H1 (cell line): Measurements from ENCODE around the gene DNM1L. TPM values are rescaled to one million over a fixed set of nuclear protein-coding genes. Genes with fewer than 3 reads are reported as not detected.

ENCODE experiments used
- CTCF ChIA-PET: fragments of 300-600 bp; sonication (Branson Sonifier 250); formaldehyde crosslinking; loops from one replicate; lab custom pipeline; 2021; ENCODE audit not compliant: partially characterized antibody; lab: Charles Lee
- POLR2A ChIA-PET: fragments of 300-600 bp; sonication (Branson Sonifier 250); formaldehyde crosslinking; loops from one replicate; lab custom pipeline; 2021; ENCODE audit warnings: inconsistent platforms; ENCODE audit not compliant: partially characterized antibody; lab: Charles Lee
- DNase-seq, 2 experiments: peaks; one replicate each; pipeline versions ENCODE4 v3.0.0 to v3.0.0-alpha.2; 2010 to 2022; ENCODE audit warnings: low spot score in 2 of 2, low read depth in 1 of 2, mixed read lengths in 1 of 2
- FAIRE-seq: peaks from 2 replicates; lab custom pipeline; 2011; peaks lifted over from hg19 to GRCh38; lab: Jason Lieb, UNC
- H2AFZ ChIP-seq: 2 replicates; pipeline ENCODE4 v1.8.1; 2012; ENCODE audit warnings: low read length, inconsistent platforms
- H2AK5ac ChIP-seq: 2 replicates; pipeline ENCODE4 v1.6.1; 2013; ENCODE audit warnings: low read depth, low read length
- H2BK120ac ChIP-seq: replicated peaks from 2 replicates; pipeline ENCODE3; 2013; ENCODE audit warnings: low read depth, low read length, inconsistent platforms
- H2BK12ac ChIP-seq: 2 replicates; pipeline ENCODE4 v1.6.1; 2013; ENCODE audit warnings: low read depth, low read length
- H2BK15ac ChIP-seq: 2 replicates; pipeline ENCODE4 v1.6.1; 2013; ENCODE audit warnings: low read length
- H2BK20ac ChIP-seq: 2 replicates; pipeline ENCODE4 v1.6.1; 2013; ENCODE audit warnings: low read length
- H2BK5ac ChIP-seq: 2 replicates; pipeline ENCODE4 v1.6.1; 2013; ENCODE audit warnings: low read depth, low read length
- H3K14ac ChIP-seq: 2 replicates; pipeline ENCODE4 v1.6.1; 2013; ENCODE audit warnings: inconsistent platforms; ENCODE audit not compliant: insufficient read length
- H3K18ac ChIP-seq: 2 replicates; pipeline ENCODE4 v1.6.1; 2013; ENCODE audit warnings: low read length; ENCODE audit errors: extremely low read depth
- H3K23ac ChIP-seq: 2 replicates; pipeline ENCODE4 v1.6.1; 2013; ENCODE audit warnings: inconsistent platforms; ENCODE audit not compliant: insufficient read length
- H3K23me2 ChIP-seq: 2 replicates; pipeline ENCODE4 v1.6.1; 2013; ENCODE audit warnings: low read depth, low read length
- H3K27ac ChIP-seq: 2 replicates; pipeline ENCODE4 v1.6.1; 2011; ENCODE audit warnings: low read depth, low read length, inconsistent platforms
- H3K27me3 ChIP-seq, 4 experiments: replicated peaks in 1 of 4; 1 replicate in 1 of 4; 2 replicates in 3 of 4; pipeline versions ENCODE4 v1.6.1 to v1.8.1; 2011 to 2013; ENCODE audit warnings: low read length in 3 of 4, mild to moderate bottlenecking in 3 of 4, inconsistent platforms in 2 of 4, mixed read lengths in 2 of 4, moderate library complexity in 1 of 4; ENCODE audit not compliant: control insufficient read depth in 3 of 4, insufficient read depth in 3 of 4; ENCODE audit errors: extremely low read depth in 1 of 4
- H3K36me3 ChIP-seq, 4 experiments: 2 replicates each; pipeline versions ENCODE4 v1.6.1 to v1.8.1; 2011 to 2013; ENCODE audit warnings: mild to moderate bottlenecking in 4 of 4, low read length in 3 of 4, moderate library complexity in 2 of 4, control low read depth in 1 of 4, inconsistent platforms in 1 of 4; ENCODE audit not compliant: insufficient read depth in 4 of 4, control insufficient read depth in 2 of 4
- H3K4ac ChIP-seq: replicated peaks from 2 replicates; pipeline ENCODE3; 2013; ENCODE audit warnings: low read length, low read depth, mixed read lengths, inconsistent platforms; ENCODE audit not compliant: insufficient read length
- H3K4me1 ChIP-seq, 4 experiments: replicated peaks in 1 of 4; 1 replicate in 1 of 4; 2 replicates in 3 of 4; pipeline versions ENCODE4 v1.6.1 to v1.8.1; 2011 to 2013; ENCODE audit warnings: low read length in 3 of 4, inconsistent platforms in 2 of 4, mixed read lengths in 1 of 4; ENCODE audit not compliant: insufficient read depth in 4 of 4, control insufficient read depth in 3 of 4
- H3K4me2 ChIP-seq, 2 experiments: 2 replicates each; pipeline versions ENCODE4 v1.6.1 to v1.8.1; 2011 to 2013; ENCODE audit warnings: low read depth in 2 of 2, low read length in 2 of 2, control low read depth in 1 of 2, inconsistent platforms in 1 of 2, mild to moderate bottlenecking in 1 of 2; ENCODE audit not compliant: insufficient read depth in 1 of 2
- H3K4me3 ChIP-seq, 4 experiments: fragments of 200-600, 300-600 bp in 1 of 4; sonication (generic), shearing (Covaris generic), sonication (Bioruptor Twin) in 1 of 4; 2 replicates each; pipeline versions ENCODE4 v1.5.1 to v1.8.1; 2011 to 2016; ENCODE audit warnings: low read length in 4 of 4, low read depth in 3 of 4, control low read depth in 2 of 4, inconsistent platforms in 2 of 4, mild to moderate bottlenecking in 2 of 4, mixed read lengths in 1 of 4, moderate library complexity in 1 of 4; ENCODE audit not compliant: insufficient read depth in 2 of 4; ENCODE audit errors: extremely low read depth in 1 of 4
- H3K56ac ChIP-seq: replicated peaks from 2 replicates; pipeline ENCODE3; 2013; ENCODE audit warnings: low read depth, mild to moderate bottlenecking, mixed read lengths, low read length, inconsistent platforms; ENCODE audit not compliant: insufficient read length
- H3K79me1 ChIP-seq: 2 replicates; pipeline ENCODE4 v1.6.1; 2013; ENCODE audit warnings: low read depth, low read length, control low read depth
- H3K79me2 ChIP-seq, 2 experiments: 2 replicates each; pipeline versions ENCODE4 v1.6.1 to v1.8.1; 2012 to 2013; ENCODE audit warnings: low read length in 2 of 2, mild to moderate bottlenecking in 2 of 2, inconsistent platforms in 1 of 2; ENCODE audit not compliant: insufficient read depth in 2 of 2, control insufficient read depth in 1 of 2
- H3K9ac ChIP-seq, 4 experiments: replicated peaks in 1 of 4; 1 replicate in 1 of 4; 2 replicates in 3 of 4; pipeline versions ENCODE4 v1.6.1 to v1.8.1; 2011 to 2013; ENCODE audit warnings: low read depth in 3 of 4, low read length in 3 of 4, control low read depth in 2 of 4, mild to moderate bottlenecking in 2 of 4, moderate library complexity in 2 of 4, inconsistent platforms in 1 of 4; ENCODE audit errors: extremely low read depth in 1 of 4
- H3K9me3 ChIP-seq, 2 experiments: 2 replicates each; pipeline versions ENCODE4 v1.6.1 to v1.8.1; 2012 to 2013; ENCODE audit warnings: mild to moderate bottlenecking in 2 of 2, moderate library complexity in 2 of 2, control low read depth in 1 of 2, inconsistent platforms in 1 of 2, low read depth in 1 of 2, low read length in 1 of 2, mixed read lengths in 1 of 2; ENCODE audit not compliant: insufficient read depth in 2 of 2
- H4K20me1 ChIP-seq, 2 experiments: replicated peaks in 1 of 2; 2 replicates each; pipeline versions ENCODE3 to v1.8.1; 2011 to 2013; ENCODE audit warnings: inconsistent platforms in 2 of 2, low read length in 2 of 2, mild to moderate bottlenecking in 1 of 2; ENCODE audit not compliant: insufficient read depth in 2 of 2, control insufficient read depth in 1 of 2
- H4K5ac ChIP-seq: 2 replicates; pipeline ENCODE4 v1.6.1; 2013; ENCODE audit warnings: low read length, low read depth, mixed read lengths, inconsistent platforms; ENCODE audit not compliant: insufficient read length
- H4K8ac ChIP-seq: 2 replicates; pipeline ENCODE4 v1.8.0; 2013; ENCODE audit warnings: mild to moderate bottlenecking, moderate library complexity, low read length, inconsistent platforms; ENCODE audit not compliant: insufficient read depth; ENCODE audit errors: extremely low read depth
- H4K91ac ChIP-seq: replicated peaks from 2 replicates; pipeline ENCODE3; 2013; ENCODE audit warnings: low read length, mixed read lengths, inconsistent platforms; ENCODE audit not compliant: insufficient read length
- CBX8 ChIP-seq: fragments of 300-800, 300-1000 bp; sonication (generic); IDR thresholded peaks from 2 replicates; pipeline ENCODE4 v1.7.1; 2016; ENCODE audit warnings: low read depth, low read length, borderline replicate concordance
- CHD2 ChIP-seq: IDR thresholded peaks from 2 replicates; pipeline ENCODE4 v1.6.1; 2012; ENCODE audit warnings: low read length, improper control_type of control experiment
- EZH2 ChIP-seq: fragments of 200-600 bp; sonication (generic); IDR thresholded peaks from 2 replicates; pipeline ENCODE4 v1.7.1; 2012; ENCODE audit warnings: low read depth, mild to moderate bottlenecking, moderate library complexity, low read length, inconsistent platforms; ENCODE audit not compliant: severe bottlenecking
- GABPA ChIP-seq: IDR thresholded peaks from 2 replicates; pipeline ENCODE4 v1.6.1; 2011; ENCODE audit warnings: mild to moderate bottlenecking, low read length, moderate library complexity, borderline replicate concordance; ENCODE audit not compliant: insufficient read depth
- HDAC2 ChIP-seq, 2 experiments: fragments of 300-600 bp in 1 of 2; sonication (generic) in 1 of 2; IDR thresholded peaks; 2 replicates each; pipeline ENCODE4 v1.6.1; 2011 to 2012; ENCODE audit warnings: low read depth in 2 of 2, low read length in 2 of 2, mild to moderate bottlenecking in 2 of 2, moderate library complexity in 2 of 2, borderline replicate concordance in 1 of 2, inconsistent platforms in 1 of 2
- JUN ChIP-seq: IDR thresholded peaks from 2 replicates; pipeline ENCODE4 v1.6.1; 2011; ENCODE audit warnings: low read depth, mild to moderate bottlenecking, improper control_type of control experiment, low read length
- KDM4A ChIP-seq: IDR thresholded peaks from one replicate; pipeline ENCODE4 v1.7.1; 2012; ENCODE audit warnings: low read depth, mild to moderate bottlenecking, moderate library complexity, low read length, inconsistent platforms; ENCODE audit not compliant: severe bottlenecking
- SIRT6 ChIP-seq: IDR thresholded peaks from one replicate; pipeline ENCODE4 v1.7.1; 2012; ENCODE audit warnings: low read length, inconsistent platforms
- SP4 ChIP-seq: IDR thresholded peaks from 2 replicates; pipeline ENCODE4 v1.6.1; 2012; ENCODE audit warnings: low read length, inconsistent platforms
- SRF ChIP-seq: IDR thresholded peaks from 2 replicates; pipeline ENCODE4 v1.6.1; 2011; ENCODE audit warnings: mild to moderate bottlenecking, low read depth, low read length, moderate library complexity
- TAF7 ChIP-seq: optimal IDR thresholded peaks from 2 replicates; pipeline ENCODE3; 2011; ENCODE audit warnings: low read depth, mild to moderate bottlenecking, inconsistent platforms, low read length, moderate library complexity, borderline replicate concordance
- TEAD4 ChIP-seq: IDR thresholded peaks from 2 replicates; pipeline ENCODE4 v1.6.1; 2012; ENCODE audit warnings: low read depth, low read length, inconsistent platforms, mixed read lengths
- USF2 ChIP-seq: IDR thresholded peaks from 2 replicates; pipeline ENCODE4 v1.6.1; 2011; ENCODE audit warnings: low read length, improper control_type of control experiment
- WGBS, 2 experiments: shearing (Covaris generic) in 1 of 2; methylation state at CpG; one replicate each; pipeline versions ENCODE4 v1.1.6 to v1.1.7; 2013 to 2015; ENCODE audit warnings: low lambda C conversion rate in 2 of 2, mixed read lengths in 2 of 2, inconsistent platforms in 1 of 2, low coverage in 1 of 2, missing lambda C conversion rate in 1 of 2; ENCODE audit not compliant: insufficient replicate concordance in 2 of 2, insufficient coverage in 1 of 2, insufficient read length in 1 of 2; ENCODE audit errors: extremely low coverage in 1 of 2, missing lambda C conversion rate in 1 of 2; 5-methylcytosine and 5-hydroxymethylcytosine counted together
- polyA plus RNA-seq, 7 experiments: library from polyadenylated mRNA; depleted of rRNA in 3 of 7; stranded (reverse) in 5 of 7; unstranded in 2 of 7; fragments of >200 nt in 5 of 7; fragments of 200-250 nt in 2 of 7; gene quantifications; 1 replicate in 5 of 7; 2 replicates in 1 of 7; 4 replicates in 1 of 7; pipeline versions ENCODE4 v1.2.1 to v1.2.3, GENCODE V29; 2011 to 2013; ENCODE audit warnings: missing spikeins in 2 of 7, mixed read lengths in 2 of 7
- total RNA-seq: library from RNA; stranded (reverse); fragmentation: NEBNext Ultra II Directional; extraction: Animal tissue kit (Norgen Biotek cat#: 25700); gene quantifications from 2 replicates; pipeline ENCODE4 v1.2.1, GENCODE V29; 2021

DNM1L gene
- total and polyA plus RNA-seq, 2 of the 8 experiments (the other 6 are each of a cell fraction or from before 2014, with no cell fraction given) = 23.7 to 93.9 TPM

- Histone ChIP-seq H3K9me3 (no peaks in the 10 kb centered on the region), H2BK120ac (no peak overlapping the region), H3K23ac (no peak overlapping the region), H3K56ac (no peak overlapping the region), H4K20me1 (no peaks in the 10 kb centered on the region), H3K14ac (no peak overlapping the region), H3K9ac (no peak overlapping the region), H3K27me3 (no peaks in the 10 kb centered on the region), H4K8ac (no peak overlapping the region), H3K18ac (no peak overlapping the region), H2AK5ac (no peak overlapping the region), H3K27ac (no peak overlapping the region)
- no peak for DNase-seq
- ChIA-PET CTCF (interaction anchor here (0.8 kb wide), 1 partner anchor 1021 kb away, joined by 3 read pairs; no protein-coding TSS in a partner anchor), POLR2A (interaction anchor here (1.0 to 1.1 kb wide), 2 partner anchors 24 to 53 kb away, joined by 3 read pairs; partner anchors contain the start of genes DNM1L and YARS2)
- TF ChIP-seq USF2 (no peak), TEAD4 (no peak), KDM4A (no peak), GABPA (no peak), SP4 (no peak), CHD2 (no peak), EZH2 (no peak), TAF7 (no peak), SIRT6 (no peak), HDAC2 (IDR thresholded peaks at IDR 0.05; ENCODE audit: borderline replicate concordance in 1 of 2, low read depth in 2 of 2, low read length in 2 of 2) (no peak), CBX8 (no peak), SRF (no peak), JUN (no peak)
- TF ChIP-seq, all 59 proteins: peak for 0
- H3K4me3 ChIP-seq = no peak overlapping the region
- peaks cover 0 to 17% (median 2%) of the 10 kb centered on the region in 4 experiments; a peak in 2 of 8 replicates for H3K36me3 ChIP-seq
- no peak overlapping the region for H2BK15ac ChIP-seq
- no peak for FAIRE-seq
- no peak overlapping the region for H2BK20ac ChIP-seq
- no peak overlapping the region for H2BK12ac ChIP-seq
- no peak overlapping the region for H3K4me2 ChIP-seq
- peaks cover 0 to 19% of the 10 kb centered on the region in 2 experiments; a peak in 2 of 4 replicates for H3K79me2 ChIP-seq
- no peak overlapping the region for H4K91ac ChIP-seq
- H3K23me2 ChIP-seq = no peaks in the 10 kb centered on the region
- 95% methylated on average over 1 of the region's 1 CpG; no CpG with 5 or more reads in 1 of the 2 experiments for WGBS, 2 experiments
- no peaks in the 10 kb centered on the region for H3K4me1 ChIP-seq
- no peak overlapping the region for H4K5ac ChIP-seq
- H2AFZ ChIP-seq = no peak overlapping the region
- H3K79me1 ChIP-seq = no peaks in the 10 kb centered on the region
- no peak overlapping the region for H3K4ac ChIP-seq
- H2BK5ac ChIP-seq = no peak overlapping the region
Observed at GRCh38 chr12:32702946-32703345, 23.8 kb downstream of the DNM1L start.
